ENCODE measurements around the gene CRYBG1.
"Not testable (repeated sequence)": the region's sequence is repeated elsewhere in the genome, so short reads cannot be mapped to it uniquely, and the experiment has no call there.

Gene CRYBG1

GRCh38 chr6:106379951-106380350, 19.4 kb downstream of the CRYBG1 start:
- no peak for DNase-seq

DNA sequence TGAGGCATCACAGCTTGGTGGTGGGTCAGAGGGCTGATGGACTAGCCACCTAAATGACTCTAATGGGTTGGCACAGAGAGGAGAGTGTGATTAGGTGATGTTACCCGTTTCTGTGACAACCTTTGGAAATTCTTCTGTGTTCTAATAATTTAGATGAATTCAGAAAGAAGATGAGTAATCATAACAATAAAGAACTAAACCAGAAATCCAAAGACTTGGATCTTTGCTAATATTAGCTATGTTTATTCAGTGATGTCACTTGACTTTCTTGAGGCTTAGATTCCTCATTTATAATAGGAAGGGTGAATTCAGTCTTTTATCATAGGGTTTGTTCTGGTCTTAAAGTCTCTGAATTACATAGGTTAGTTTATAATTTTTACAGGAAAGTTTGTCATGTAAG, 19.9 kb downstream of the CRYBG1 start:
- no peak for DNase-seq

GRCh38 chr6:106381223-106381622, 20.7 kb downstream of the CRYBG1 start:
- DNase-seq = no peak

GRCh38 chr6:106381881-106382280, 21.4 kb downstream of the CRYBG1 start:
- no peak for DNase-seq

DNA sequence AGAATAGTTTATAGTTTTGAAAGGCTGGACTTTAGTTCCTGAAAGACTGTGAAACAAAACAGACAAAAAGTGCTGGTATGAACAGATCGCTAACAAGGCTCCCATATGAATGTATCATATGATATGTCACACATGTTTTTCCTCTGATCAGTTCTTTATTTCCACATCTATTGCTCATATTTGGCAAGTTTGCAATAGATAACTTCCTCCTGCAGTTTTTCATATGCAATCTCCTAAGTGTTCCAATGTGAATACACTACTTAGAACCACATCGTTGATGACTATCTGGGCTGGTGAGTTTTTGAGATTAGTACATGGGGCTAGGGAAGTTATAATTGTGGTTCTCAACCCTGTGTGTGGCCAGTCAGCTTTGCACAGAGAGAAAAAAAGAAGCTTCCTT, 23.1 kb downstream of the CRYBG1 start:
- DNase-seq = no peak

- no peak for DNase-seq
Measured at GRCh38 chr6:106385530-106385929, 25.0 kb downstream of the CRYBG1 start.

- no peak for DNase-seq
Measured at GRCh38 chr6:106387875-106388274, 27.4 kb downstream of the CRYBG1 start.

DNA sequence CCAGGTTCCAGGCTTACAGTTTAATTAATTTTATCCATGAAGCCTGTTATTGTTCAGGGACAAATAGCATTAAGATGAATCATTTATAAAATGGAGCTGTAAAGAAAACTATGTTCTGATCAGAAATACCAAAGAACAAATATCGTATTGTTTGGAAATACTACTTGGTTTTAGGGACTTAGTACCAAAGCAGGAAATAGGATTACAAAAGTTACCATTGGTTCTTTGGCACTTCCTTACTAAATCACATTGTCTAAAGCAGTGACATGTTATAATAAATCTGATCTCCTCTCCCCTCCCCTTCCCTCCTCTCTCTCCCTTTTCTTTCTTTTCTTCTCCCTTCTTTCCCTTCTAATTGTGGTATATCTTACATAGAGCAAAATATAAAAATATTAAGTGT, 29.6 kb downstream of the CRYBG1 start:
- no peak for DNase-seq

GRCh38 chr6:106396426-106397220, 36.1 kb downstream of the CRYBG1 start:
- no peak for DNase-seq

GRCh38 chr6:106397431-106397830, 36.9 kb downstream of the CRYBG1 start:
- no peak for DNase-seq

DNA sequence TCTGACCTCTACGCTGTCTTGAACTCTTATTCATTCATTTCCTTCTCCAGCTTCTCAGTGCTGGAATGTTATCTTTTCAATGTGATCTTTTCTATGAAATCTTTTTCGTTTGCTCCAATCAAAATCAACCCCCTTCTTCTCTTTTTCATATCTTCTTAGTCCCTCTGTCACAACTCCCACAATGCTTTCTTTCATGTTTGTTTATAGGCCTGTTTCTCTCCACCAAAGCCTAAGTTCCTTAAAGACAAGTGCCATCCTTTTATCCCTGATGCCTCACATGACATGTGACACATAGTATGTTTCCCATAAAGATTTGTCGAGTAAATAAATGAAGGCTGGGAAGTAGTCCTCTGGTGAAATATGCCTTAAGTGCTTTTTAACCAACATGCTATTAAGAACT, 38.1 kb downstream of the CRYBG1 start:
- DNase-seq = no peak

DNA sequence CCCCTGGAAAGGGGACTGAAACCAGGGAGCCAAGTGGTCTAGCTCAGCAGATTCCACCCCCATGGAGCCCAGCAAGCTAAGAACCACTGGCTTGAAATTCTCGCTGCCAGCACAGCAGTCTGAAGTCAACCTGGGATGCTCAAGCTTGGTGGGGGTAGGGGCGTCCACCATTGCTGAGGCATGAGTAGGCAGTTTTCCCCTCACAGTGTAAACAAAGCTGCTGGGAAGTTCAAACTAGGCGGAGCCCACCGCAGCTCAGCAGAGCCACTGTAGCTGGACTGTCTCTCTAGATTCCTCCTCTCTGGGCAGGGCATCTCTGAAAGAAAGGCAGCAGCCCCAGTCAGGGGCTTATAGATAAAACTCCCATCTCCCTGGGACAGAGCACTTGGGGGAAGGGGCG, 44.5 kb downstream of the CRYBG1 start:
- DNase-seq = not testable (repeated sequence)

DNA sequence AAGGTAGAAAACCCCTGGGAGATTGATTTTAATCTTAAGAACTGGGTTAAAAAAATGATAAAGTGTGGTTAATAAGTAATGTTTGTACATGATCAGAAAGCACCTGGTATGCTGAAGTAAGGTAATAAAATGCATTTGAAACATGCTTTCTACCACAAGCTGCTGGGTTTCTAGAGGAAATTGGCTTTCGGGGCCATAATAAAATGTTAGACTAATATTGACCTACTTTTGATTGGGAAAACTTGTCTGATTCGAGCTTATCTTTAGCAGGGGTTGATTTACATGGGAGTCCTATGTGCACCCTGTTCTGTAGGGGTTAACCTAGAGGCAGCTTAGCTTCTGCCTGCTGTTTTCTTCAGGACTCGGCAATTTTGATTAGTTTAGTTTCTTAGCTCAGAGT, 50.5 kb downstream of the CRYBG1 start:
- DNase-seq = no peak

DNA sequence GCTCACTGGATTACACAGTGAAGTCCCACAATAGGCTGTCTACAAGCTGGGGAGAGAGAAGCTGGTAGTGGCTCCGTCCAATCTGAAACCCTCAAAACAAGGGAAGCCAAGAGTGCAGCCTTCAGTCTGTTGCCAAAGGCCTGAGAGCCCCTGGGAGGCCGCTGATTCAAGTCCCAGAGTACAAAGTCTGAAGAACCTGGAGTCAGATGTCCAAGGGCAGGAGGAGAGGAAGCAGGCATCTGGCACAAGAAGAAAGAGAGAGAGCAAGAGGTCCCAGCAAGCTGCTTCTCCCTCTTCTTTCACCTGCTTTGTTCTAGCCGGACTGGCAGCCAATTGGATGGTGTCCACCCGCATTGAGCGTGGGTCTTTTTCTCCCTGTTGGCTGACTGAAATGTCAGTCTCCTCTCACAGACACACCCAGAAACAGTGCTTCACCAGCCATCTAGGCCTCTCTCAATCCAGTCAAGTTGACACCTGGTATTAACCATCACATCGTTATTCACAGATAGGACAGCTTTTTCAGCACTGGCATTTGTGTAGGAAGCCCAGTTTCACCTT, 51.2 kb downstream of the CRYBG1 start:
- DNase-seq = no peak

GRCh38 chr6:106413016-106413415, 52.5 kb downstream of the CRYBG1 start:
- DNase-seq = no peak

DNA sequence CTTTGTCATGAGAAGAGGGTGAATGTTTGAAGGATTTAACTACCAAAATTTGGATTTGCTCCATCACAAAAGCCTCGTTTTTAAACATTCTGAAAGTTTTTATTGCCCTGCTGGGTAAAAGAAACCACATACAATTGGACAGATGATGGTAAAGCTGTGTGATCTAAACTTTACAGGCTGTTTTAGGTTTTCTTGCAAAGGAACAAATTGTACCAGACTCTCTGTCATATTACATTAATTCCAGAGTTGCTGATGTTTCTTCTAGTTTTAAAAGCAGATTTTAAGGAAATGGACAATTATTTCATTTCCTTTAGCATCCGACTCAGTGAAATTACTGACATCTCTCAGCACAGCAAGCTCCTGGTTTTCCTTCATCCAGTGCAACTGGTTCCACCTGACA, 53.2 kb downstream of the CRYBG1 start:
- DNase-seq = no peak

GRCh38 chr6:106415921-106416320, 55.4 kb downstream of the CRYBG1 start:
- DNase-seq = no peak

DNA sequence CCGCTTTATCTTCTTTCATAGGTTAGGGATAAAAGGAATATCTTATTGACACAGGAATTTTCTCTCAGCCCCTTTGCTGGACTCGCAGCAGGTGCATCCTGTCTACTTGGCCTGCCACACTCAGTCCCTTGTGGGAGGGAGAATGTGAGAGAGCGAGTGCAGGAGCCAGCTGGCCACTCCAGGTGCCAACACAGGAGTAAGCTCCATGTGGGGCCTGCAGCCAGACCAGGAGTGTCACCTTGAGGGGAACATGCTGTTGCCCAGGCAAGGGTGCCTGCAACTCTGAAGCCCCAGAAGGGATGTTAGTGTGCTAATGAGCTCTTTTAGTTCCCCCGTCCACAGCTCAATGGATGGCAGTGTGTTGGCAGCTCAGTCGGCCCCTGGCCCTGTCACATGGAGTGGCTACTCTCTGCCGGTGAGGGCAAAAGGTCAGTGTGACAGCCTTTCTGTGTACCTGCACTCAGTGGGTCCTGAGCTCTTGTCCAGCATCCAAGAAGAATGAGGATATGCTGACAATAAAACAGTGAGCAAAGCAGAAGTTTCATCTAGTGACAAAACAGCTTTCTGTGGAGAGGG, 57.1 kb downstream of the CRYBG1 start:
- no peak for DNase-seq

GRCh38 chr6:106419900-106420613, 59.5 kb downstream of the CRYBG1 start:
- no peak for DNase-seq

- no peak for DNase-seq
Measured at GRCh38 chr6:106421496-106421895, 61.0 kb downstream of the CRYBG1 start.

- DNase-seq = no peak
Measured at GRCh38 chr6:106422534-106422933, 62.0 kb downstream of the CRYBG1 start.

- no peak for DNase-seq
Measured at GRCh38 chr6:106425382-106425781, 64.9 kb downstream of the CRYBG1 start.

- no peak for DNase-seq
Measured at GRCh38 chr6:106426250-106426970, 65.9 kb downstream of the CRYBG1 start.

Data from CD4-positive, alpha-beta T cell treated with Interleukin-21 for 1 hour (primary cell).